A549 treated with DMSO at 1 μM for 4 hours (cell line): Measurements from ENCODE around the gene KCNA5. TPM values are rescaled to one million over a fixed set of nuclear protein-coding genes. Genes with fewer than 3 reads are reported as not detected.

ENCODE experiments used
- total RNA-seq: library from RNA; stranded (reverse); fragments of 200-300 nt; extraction: Qiagen RNA extraction; gene quantifications from 5 replicates; pipeline ENCODE4 v1.2.3, GENCODE V29; 2022; ENCODE audit warnings: low read depth

The KCNA5 gene
- not detected in 5 replicates for total RNA-seq

DNA sequence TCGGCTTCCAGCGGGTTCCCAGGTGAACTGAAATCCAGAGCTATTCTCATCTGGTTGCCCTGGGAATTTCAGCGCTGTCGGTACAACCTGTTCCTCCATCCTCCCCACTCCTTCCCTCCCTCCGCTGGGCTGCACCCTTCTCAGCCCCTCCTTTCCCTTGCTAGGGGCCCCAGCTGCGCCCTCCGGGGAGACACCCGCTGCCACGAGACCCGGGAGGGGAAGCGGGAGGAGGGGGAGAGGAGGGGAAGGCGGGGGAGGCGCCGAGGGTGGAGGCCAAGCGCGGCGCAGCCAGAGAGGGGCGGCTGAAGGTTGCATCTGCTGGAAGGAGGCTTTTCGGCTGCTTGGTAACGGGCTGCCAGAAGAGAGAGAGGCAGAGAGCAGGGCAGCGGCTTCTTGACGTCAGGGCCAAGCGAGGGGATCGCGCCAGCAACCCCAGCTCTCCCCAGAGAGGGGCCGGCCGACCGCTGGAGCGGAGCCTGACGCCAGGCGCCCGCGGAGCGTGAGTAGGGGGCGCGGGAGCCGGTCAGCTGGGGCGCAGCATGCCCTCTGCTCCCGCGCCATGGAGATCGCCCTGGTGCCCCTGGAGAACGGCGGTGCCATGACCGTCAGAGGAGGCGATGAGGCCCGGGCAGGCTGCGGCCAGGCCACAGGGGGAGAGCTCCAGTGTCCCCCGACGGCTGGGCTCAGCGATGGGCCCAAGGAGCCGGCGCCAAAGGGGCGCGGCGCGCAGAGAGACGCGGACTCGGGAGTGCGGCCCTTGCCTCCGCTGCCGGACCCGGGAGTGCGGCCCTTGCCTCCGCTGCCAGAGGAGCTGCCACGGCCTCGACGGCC is at the start of gene KCNA5:
Gene KCNA5 (plus strand): TSS at position 291 of the 831 bp plus-strand sequence. CDS start 269 bp downstream, at position 560.

Other genes with a start within 250 kb of the KCNA5 start
- gene KCNA1, start 134.0 kb upstream of the KCNA5 start, total RNA-seq = not detected in 5 replicates